Natural killer cell (primary cell): ENCODE results near the gene ZNF385C. TPM values are rescaled to one million over a fixed set of nuclear protein-coding genes. Genes with fewer than 3 reads are reported as not detected.

Experiments
- ATAC-seq, 3 donors: fragments of 150-1000 bp in 2 of 3; fragments of 200-7000 bp in 1 of 3; cut with Tn5 transposase; 1 replicate in 1 of 3; 2 replicates in 2 of 3; pipeline ENCODE4 v1.10.0; 2021; ENCODE audit warnings: mild to moderate bottlenecking in 2 of 3, moderate library complexity in 2 of 3
- DNase-seq, 2 donors: peaks; one replicate each; pipeline versions ENCODE4 v3.0.0 to v3.0.0-alpha.2; 2013 to 2021; ENCODE audit warnings: mixed read lengths in 1 of 2
- H3K27ac ChIP-seq: one replicate; pipeline ENCODE4 v1.5.1; 2013; ENCODE audit warnings: mild to moderate bottlenecking, low read length
- H3K27me3 ChIP-seq: one replicate; pipeline ENCODE4 v1.6.1; 2013; ENCODE audit warnings: low read length; ENCODE audit not compliant: control insufficient read depth, insufficient read depth
- H3K36me3 ChIP-seq: one replicate; pipeline ENCODE4 v1.6.1; 2013; ENCODE audit warnings: low read length; ENCODE audit not compliant: control insufficient read depth, insufficient read depth
- H3K4me1 ChIP-seq: one replicate; pipeline ENCODE4 v1.6.1; 2013; ENCODE audit warnings: low read length; ENCODE audit not compliant: control insufficient read depth, insufficient read depth
- H3K4me3 ChIP-seq: one replicate; pipeline ENCODE4 v1.5.1; 2013; ENCODE audit warnings: low read length
- H3K9me3 ChIP-seq: one replicate; pipeline ENCODE4 v1.6.1; 2013; ENCODE audit warnings: low read length; ENCODE audit not compliant: control insufficient read depth, insufficient read depth
- H3K27ac Mint-ChIP-seq, 2 donors: one replicate each; pipeline ENCODE4 v1.8.0; 2022; ENCODE audit warnings: mild to moderate bottlenecking in 2 of 2, mixed read lengths in 2 of 2, moderate library complexity in 1 of 2
- H3K27me3 Mint-ChIP-seq, 2 donors: one replicate each; pipeline ENCODE4 v1.8.0; 2022; ENCODE audit warnings: low read depth in 2 of 2, mixed read lengths in 2 of 2
- H3K36me3 Mint-ChIP-seq: one replicate; pipeline ENCODE4 v1.8.0; 2022; ENCODE audit warnings: mixed read lengths
- H3K4me1 Mint-ChIP-seq, 2 donors: one replicate each; pipeline ENCODE4 v1.8.0; 2022; ENCODE audit warnings: mixed read lengths in 2 of 2
- H3K4me3 Mint-ChIP-seq: one replicate; pipeline ENCODE4 v1.8.0; 2022; ENCODE audit warnings: mild to moderate bottlenecking, moderate library complexity, mixed read lengths
- H3K9me3 Mint-ChIP-seq, 2 donors: one replicate each; pipeline ENCODE4 v1.8.0; 2022; ENCODE audit warnings: mixed read lengths in 2 of 2
- WGBS: methylation state at CpG from one replicate; pipeline ENCODE4 v1.1.7; 2013; ENCODE audit warnings: missing lambda C conversion rate; ENCODE audit not compliant: insufficient coverage; 5-methylcytosine and 5-hydroxymethylcytosine counted together
- intact Hi-C: fragments of 100-400 bp; cut with micrococcal nuclease; formaldehyde crosslinking; loops from one replicate; pipeline ENCODE4 v1.14.2; 2022
- total RNA-seq, 4 donors: library from RNA; stranded (reverse); fragments of 120-200 nt in 1 of 4; gene quantifications; one replicate each; pipeline versions ENCODE4 v1.2.3 to v1.2.4, GENCODE V29; 2013 to 2022
- TF ChIP-seq, protein P1 (sequence below): fragments of 200-600 bp; IDR thresholded peaks from one replicate; pipeline ENCODE4 v1.8.0; 2022; ENCODE audit warnings: antibody characterized with exemption

The ZNF385C gene
- total RNA-seq, 3 donors from 2014 or later (not counting 1 experiment from before 2014, with no cell fraction given) = 0.28 TPM; not detected in 2

DNA sequence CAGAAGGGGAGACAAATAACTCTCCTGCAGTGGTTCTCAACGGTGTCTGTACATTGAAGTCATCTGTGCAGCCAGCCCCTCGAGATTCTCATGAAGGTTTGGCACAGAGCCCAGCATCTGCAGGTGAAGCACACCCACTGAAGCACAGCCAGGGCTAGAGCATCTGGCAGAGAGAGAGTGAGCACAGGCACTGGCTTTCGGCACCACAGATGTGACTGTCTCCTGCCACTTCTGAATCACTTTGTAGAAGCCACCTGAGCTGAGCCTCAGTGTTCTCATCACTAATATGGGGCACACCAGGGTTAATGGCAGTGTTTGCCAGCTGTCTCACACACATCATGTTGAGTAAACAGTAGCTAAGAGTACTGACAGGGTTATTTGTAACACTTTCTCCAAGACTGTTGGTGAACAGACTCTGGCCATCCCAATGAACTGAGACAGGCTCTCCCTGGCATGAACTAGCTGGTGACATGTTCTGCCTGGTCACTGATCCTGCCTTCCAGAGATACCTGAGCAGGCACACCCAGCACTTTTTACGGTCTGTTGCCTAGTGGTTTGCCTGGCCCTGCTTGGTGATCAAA, 35.3 kb upstream of the ZNF385C start:
- Mint-ChIP-seq H3K27ac (peak overlapping the region; percentile 81 to 89), H3K4me1 (peaks cover 48 to 65% of the 10 kb centered on the region in 2 donors), H3K9me3 (no peaks in the 10 kb centered on the region), H3K27me3 (no peaks in the 10 kb centered on the region), H3K4me3 (no peak overlapping the region), H3K36me3 (no peaks in the 10 kb centered on the region)
- Histone ChIP-seq H3K36me3 (peaks cover 34% of the 10 kb centered on the region), H3K9me3 (no peaks in the 10 kb centered on the region), H3K4me1 (peaks cover 38% of the 10 kb centered on the region), H3K4me3 (no peak overlapping the region), H3K27ac (peak overlapping the region; percentile 2), H3K27me3 (no peaks in the 10 kb centered on the region)
- intact Hi-C loops = no loop called here
- 31% methylated on average over 4 of the region's 4 CpGs for WGBS
- TF ChIP-seq, protein P1, sequence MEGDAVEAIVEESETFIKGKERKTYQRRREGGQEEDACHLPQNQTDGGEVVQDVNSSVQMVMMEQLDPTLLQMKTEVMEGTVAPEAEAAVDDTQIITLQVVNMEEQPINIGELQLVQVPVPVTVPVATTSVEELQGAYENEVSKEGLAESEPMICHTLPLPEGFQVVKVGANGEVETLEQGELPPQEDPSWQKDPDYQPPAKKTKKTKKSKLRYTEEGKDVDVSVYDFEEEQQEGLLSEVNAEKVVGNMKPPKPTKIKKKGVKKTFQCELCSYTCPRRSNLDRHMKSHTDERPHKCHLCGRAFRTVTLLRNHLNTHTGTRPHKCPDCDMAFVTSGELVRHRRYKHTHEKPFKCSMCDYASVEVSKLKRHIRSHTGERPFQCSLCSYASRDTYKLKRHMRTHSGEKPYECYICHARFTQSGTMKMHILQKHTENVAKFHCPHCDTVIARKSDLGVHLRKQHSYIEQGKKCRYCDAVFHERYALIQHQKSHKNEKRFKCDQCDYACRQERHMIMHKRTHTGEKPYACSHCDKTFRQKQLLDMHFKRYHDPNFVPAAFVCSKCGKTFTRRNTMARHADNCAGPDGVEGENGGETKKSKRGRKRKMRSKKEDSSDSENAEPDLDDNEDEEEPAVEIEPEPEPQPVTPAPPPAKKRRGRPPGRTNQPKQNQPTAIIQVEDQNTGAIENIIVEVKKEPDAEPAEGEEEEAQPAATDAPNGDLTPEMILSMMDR = no peak
- ATAC-seq (peak; percentile 26 to 39 (median 27)), DNase-seq (peak in 1 of 2 donors; percentile 68)

DNA sequence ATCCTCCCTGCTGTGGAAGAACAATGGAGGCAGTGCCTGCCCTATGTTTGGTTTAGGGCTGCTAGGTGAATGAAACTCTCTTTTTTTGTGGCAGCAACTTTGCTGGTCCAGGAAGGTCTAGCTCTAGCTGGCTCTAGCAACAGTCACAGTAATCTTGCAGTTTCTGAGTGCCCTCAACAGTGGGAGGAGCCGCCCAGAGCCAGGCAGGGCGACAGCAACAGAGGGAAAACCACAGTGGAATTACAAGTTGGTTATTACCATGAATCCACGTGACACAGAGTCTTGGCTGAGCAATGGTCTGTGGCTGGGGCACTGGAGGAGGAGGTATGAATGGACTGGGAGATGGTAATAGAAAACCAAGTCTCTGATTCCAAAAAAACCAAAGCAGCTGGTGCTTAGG, 34.7 kb upstream of the ZNF385C start:
- Mint-ChIP-seq H3K4me1 (peaks cover 48 to 62% of the 10 kb centered on the region in 2 donors), H3K9me3 (no peaks in the 10 kb centered on the region), H3K4me3 (peak overlapping the region; percentile 14), H3K27me3 (no peaks in the 10 kb centered on the region), H3K36me3 (no peaks in the 10 kb centered on the region), H3K27ac (peak overlapping the region; percentile 81 to 89)
- no peaks in the 10 kb centered on the region for H3K27me3 ChIP-seq
- peak in 1 of 2 donors; percentile 28 for DNase-seq
- peak overlapping the region; percentile 2 for H3K27ac ChIP-seq
- WGBS = 8% methylated on average over 3 of the region's 3 CpGs
- no peaks in the 10 kb centered on the region for H3K9me3 ChIP-seq
- peak; percentile 53 to 79 (median 73) for ATAC-seq
- peaks cover 40% of the 10 kb centered on the region for H3K36me3 ChIP-seq
- TF ChIP-seq, protein P1 = no peak
- peaks cover 38% of the 10 kb centered on the region for H3K4me1 ChIP-seq
- intact Hi-C loops = no loop called here
- no peak overlapping the region for H3K4me3 ChIP-seq

DNA sequence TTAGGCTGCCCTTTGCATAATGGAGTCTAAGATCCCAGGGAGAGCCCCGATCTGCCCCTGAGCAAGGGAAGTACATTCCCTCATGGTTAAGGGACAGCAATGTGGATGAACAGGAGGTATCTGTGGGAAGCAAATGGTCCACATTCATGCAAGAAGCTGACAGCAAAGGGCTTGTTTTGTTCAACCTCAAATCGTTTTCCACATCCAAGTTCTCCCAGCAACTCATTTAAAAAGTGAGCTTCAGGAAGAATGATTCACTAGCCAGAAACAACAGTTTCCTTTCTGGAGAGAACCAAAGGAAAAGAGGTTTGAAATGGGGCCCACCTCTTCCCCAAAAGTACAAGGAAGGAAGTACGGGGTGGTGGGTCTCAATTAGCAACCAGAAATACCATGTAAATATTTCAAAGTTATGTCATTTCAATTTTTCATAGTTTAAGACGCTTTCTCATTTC, 33.7 kb upstream of the ZNF385C start:
- WGBS = 35% methylated on average over 4 of the region's 4 CpGs
- DNase-seq = no peak
- Mint-ChIP-seq H3K27ac (no peak overlapping the region), H3K4me3 (no peak overlapping the region), H3K9me3 (no peaks in the 10 kb centered on the region), H3K4me1 (peaks cover 48 to 56% of the 10 kb centered on the region in 2 donors), H3K36me3 (peaks cover 6% of the 10 kb centered on the region), H3K27me3 (no peaks in the 10 kb centered on the region)
- Histone ChIP-seq H3K4me1 (peaks cover 38% of the 10 kb centered on the region), H3K36me3 (peaks cover 50% of the 10 kb centered on the region), H3K4me3 (no peak overlapping the region), H3K9me3 (no peaks in the 10 kb centered on the region), H3K27ac (no peak overlapping the region), H3K27me3 (no peaks in the 10 kb centered on the region)
- TF ChIP-seq, protein P1 = no peak
- no peak for ATAC-seq
- intact Hi-C loops = no loop called here

DNA sequence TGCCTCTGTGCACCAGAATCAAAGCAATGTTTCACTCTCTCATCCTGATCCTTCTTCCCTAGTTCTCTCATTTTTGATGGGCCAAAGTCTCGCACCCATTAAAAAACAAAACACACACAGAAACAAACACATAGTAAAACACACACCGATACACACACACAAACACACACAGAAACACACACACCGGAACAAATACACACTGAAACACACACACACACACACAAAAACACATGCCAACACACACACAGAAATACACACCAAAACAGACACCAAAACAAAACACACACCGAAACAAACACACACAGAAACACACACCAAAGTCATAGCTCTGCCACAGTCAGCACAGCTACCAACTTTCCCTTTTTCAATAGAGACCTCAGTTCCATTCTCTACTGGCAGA, 33.0 kb upstream of the ZNF385C start:
- H3K36me3 ChIP-seq = peaks cover 55% of the 10 kb centered on the region
- Mint-ChIP-seq H3K27ac (peak overlapping the region in 1 of 2 donors; percentile 44), H3K9me3 (no peaks in the 10 kb centered on the region), H3K36me3 (peaks cover 7% of the 10 kb centered on the region), H3K4me1 (peaks cover 44 to 53% of the 10 kb centered on the region in 2 donors), H3K27me3 (no peaks in the 10 kb centered on the region), H3K4me3 (no peak overlapping the region)
- H3K27me3 ChIP-seq = no peaks in the 10 kb centered on the region
- no peak overlapping the region for H3K4me3 ChIP-seq
- intact Hi-C loops = no loop called here
- TF ChIP-seq, protein P1 = no peak
- 99% methylated on average over 4 of the region's 4 CpGs for WGBS
- DNase-seq (no peak), ATAC-seq (no peak)
- no peak overlapping the region for H3K27ac ChIP-seq
- H3K9me3 ChIP-seq = no peaks in the 10 kb centered on the region
- H3K4me1 ChIP-seq = peaks cover 37% of the 10 kb centered on the region
